ENCODE data around the gene ARMH2. TPM values are rescaled to one million over a fixed set of nuclear protein-coding genes. Genes with fewer than 3 reads are reported as not detected.

Gene ARMH2
- total and polyA plus RNA-seq, 9 of the 15 experiments (the other 6 are each of a cell fraction or from before 2014, with no cell fraction given) = not detected

DNA sequence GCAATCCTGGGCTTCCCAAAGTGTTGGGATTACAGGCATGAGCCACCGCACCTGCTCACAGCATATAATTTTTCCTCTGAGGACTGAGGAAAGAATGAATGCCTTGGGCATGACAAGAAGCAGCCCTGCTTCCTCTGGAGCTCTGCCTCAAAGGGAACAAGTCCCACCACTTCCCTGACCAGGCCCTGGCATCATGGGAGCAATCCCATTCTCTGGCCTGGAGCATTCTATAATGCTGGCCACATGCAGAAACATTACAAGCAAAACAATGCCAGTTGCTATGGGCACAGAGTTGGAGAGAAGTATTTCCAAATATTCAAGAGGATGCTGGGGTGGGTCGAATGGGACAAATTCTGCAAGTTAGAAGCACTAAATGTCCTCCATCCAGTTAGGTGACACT lies 41.5 kb upstream of the ARMH2 start:
- Histone ChIP-seq H4K20me1 (replicated peaks; ENCODE audit: control insufficient read depth, insufficient read depth, low read length) (no peaks in the 10 kb centered on the region), H3K27ac (ENCODE audit: extremely low read depth, low read depth, low read length) (no peak overlapping the region), H3K9ac (ENCODE audit: insufficient read depth in 1 of 2, low read depth in 2 of 2, low read length in 2 of 2) (no peak overlapping the region), H3K9me3 (replicated peaks; ENCODE audit: control insufficient read depth, insufficient read depth, low read depth, low read length) (no peaks in the 10 kb centered on the region), H3K36me3 (ENCODE audit: control insufficient read depth, insufficient read depth, low read length) (no peaks in the 10 kb centered on the region), H3K27me3 (ENCODE audit: control insufficient read depth in 2 of 2, insufficient read depth in 2 of 2, low read length in 2 of 2) (peaks cover 15 to 32% of the 10 kb centered on the region in 2 experiments; a peak in 4 of 5 replicates), H2AFZ (ENCODE audit: low read depth, low read length) (no peak overlapping the region), H3K4me2 (ENCODE audit: insufficient read depth, low read length) (no peak overlapping the region), H3K79me2 (ENCODE audit: control insufficient read depth, insufficient read depth, low read length) (no peaks in the 10 kb centered on the region), H3K9me1 (ENCODE audit: control insufficient read depth, insufficient read depth, low read length) (no peaks in the 10 kb centered on the region), H3K4me1 (replicated peaks in 1 of 2; ENCODE audit: control insufficient read depth in 2 of 2, insufficient read depth in 2 of 2, low read length in 2 of 2) (no peaks in the 10 kb centered on the region), H3K4me3 (no peak overlapping the region)
- TF ChIP-seq TRIM24 (IDR thresholded peaks at IDR 0.05) (no peak), MBD2 (IDR thresholded peaks at IDR 0.05; ENCODE audit: borderline replicate concordance, low read depth) (no peak), FOXJ2 (tag; IDR thresholded peaks at IDR 0.05) (no peak), DACH1 (IDR thresholded peaks at IDR 0.05; ENCODE audit: partially characterized antibody) (no peak), YY1 (IDR thresholded peaks at IDR 0.05; ENCODE audit: borderline replicate concordance in 1 of 3, control insufficient read depth in 1 of 3, extremely low read depth in 1 of 3, insufficient read depth in 3 of 3, insufficient read length in 1 of 3, insufficient replicate concordance in 2 of 3, low read depth in 1 of 3, low read length in 2 of 3) (no peak), BMI1 (IDR thresholded peaks at IDR 0.05; ENCODE audit: low read length) (no peak), EZH2 (IDR thresholded peaks at IDR 0.05; ENCODE audit: borderline replicate concordance, low read depth, low read length) (no peak)
- TF ChIP-seq, protein P1, sequence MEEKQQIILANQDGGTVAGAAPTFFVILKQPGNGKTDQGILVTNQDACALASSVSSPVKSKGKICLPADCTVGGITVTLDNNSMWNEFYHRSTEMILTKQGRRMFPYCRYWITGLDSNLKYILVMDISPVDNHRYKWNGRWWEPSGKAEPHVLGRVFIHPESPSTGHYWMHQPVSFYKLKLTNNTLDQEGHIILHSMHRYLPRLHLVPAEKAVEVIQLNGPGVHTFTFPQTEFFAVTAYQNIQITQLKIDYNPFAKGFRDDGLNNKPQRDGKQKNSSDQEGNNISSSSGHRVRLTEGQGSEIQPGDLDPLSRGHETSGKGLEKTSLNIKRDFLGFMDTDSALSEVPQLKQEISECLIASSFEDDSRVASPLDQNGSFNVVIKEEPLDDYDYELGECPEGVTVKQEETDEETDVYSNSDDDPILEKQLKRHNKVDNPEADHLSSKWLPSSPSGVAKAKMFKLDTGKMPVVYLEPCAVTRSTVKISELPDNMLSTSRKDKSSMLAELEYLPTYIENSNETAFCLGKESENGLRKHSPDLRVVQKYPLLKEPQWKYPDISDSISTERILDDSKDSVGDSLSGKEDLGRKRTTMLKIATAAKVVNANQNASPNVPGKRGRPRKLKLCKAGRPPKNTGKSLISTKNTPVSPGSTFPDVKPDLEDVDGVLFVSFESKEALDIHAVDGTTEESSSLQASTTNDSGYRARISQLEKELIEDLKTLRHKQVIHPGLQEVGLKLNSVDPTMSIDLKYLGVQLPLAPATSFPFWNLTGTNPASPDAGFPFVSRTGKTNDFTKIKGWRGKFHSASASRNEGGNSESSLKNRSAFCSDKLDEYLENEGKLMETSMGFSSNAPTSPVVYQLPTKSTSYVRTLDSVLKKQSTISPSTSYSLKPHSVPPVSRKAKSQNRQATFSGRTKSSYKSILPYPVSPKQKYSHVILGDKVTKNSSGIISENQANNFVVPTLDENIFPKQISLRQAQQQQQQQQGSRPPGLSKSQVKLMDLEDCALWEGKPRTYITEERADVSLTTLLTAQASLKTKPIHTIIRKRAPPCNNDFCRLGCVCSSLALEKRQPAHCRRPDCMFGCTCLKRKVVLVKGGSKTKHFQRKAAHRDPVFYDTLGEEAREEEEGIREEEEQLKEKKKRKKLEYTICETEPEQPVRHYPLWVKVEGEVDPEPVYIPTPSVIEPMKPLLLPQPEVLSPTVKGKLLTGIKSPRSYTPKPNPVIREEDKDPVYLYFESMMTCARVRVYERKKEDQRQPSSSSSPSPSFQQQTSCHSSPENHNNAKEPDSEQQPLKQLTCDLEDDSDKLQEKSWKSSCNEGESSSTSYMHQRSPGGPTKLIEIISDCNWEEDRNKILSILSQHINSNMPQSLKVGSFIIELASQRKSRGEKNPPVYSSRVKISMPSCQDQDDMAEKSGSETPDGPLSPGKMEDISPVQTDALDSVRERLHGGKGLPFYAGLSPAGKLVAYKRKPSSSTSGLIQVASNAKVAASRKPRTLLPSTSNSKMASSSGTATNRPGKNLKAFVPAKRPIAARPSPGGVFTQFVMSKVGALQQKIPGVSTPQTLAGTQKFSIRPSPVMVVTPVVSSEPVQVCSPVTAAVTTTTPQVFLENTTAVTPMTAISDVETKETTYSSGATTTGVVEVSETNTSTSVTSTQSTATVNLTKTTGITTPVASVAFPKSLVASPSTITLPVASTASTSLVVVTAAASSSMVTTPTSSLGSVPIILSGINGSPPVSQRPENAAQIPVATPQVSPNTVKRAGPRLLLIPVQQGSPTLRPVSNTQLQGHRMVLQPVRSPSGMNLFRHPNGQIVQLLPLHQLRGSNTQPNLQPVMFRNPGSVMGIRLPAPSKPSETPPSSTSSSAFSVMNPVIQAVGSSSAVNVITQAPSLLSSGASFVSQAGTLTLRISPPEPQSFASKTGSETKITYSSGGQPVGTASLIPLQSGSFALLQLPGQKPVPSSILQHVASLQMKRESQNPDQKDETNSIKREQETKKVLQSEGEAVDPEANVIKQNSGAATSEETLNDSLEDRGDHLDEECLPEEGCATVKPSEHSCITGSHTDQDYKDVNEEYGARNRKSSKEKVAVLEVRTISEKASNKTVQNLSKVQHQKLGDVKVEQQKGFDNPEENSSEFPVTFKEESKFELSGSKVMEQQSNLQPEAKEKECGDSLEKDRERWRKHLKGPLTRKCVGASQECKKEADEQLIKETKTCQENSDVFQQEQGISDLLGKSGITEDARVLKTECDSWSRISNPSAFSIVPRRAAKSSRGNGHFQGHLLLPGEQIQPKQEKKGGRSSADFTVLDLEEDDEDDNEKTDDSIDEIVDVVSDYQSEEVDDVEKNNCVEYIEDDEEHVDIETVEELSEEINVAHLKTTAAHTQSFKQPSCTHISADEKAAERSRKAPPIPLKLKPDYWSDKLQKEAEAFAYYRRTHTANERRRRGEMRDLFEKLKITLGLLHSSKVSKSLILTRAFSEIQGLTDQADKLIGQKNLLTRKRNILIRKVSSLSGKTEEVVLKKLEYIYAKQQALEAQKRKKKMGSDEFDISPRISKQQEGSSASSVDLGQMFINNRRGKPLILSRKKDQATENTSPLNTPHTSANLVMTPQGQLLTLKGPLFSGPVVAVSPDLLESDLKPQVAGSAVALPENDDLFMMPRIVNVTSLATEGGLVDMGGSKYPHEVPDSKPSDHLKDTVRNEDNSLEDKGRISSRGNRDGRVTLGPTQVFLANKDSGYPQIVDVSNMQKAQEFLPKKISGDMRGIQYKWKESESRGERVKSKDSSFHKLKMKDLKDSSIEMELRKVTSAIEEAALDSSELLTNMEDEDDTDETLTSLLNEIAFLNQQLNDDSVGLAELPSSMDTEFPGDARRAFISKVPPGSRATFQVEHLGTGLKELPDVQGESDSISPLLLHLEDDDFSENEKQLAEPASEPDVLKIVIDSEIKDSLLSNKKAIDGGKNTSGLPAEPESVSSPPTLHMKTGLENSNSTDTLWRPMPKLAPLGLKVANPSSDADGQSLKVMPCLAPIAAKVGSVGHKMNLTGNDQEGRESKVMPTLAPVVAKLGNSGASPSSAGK (IDR thresholded peaks at IDR 0.05) = no peak
- TF ChIP-seq, protein P2, sequence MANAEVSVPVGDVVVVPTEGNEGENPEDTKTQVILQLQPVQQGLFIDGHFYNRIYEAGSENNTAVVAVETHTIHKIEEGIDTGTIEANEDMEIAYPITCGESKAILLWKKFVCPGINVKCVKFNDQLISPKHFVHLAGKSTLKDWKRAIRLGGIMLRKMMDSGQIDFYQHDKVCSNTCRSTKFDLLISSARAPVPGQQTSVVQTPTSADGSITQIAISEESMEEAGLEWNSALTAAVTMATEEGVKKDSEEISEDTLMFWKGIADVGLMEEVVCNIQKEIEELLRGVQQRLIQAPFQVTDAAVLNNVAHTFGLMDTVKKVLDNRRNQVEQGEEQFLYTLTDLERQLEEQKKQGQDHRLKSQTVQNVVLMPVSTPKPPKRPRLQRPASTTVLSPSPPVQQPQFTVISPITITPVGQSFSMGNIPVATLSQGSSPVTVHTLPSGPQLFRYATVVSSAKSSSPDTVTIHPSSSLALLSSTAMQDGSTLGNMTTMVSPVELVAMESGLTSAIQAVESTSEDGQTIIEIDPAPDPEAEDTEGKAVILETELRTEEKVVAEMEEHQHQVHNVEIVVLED (CRISPR knock-in tag; IDR thresholded peaks at IDR 0.05) = no peak
- BruUV-seq (replicated peaks) = no TSS peak
- FAIRE-seq = no peak
- CTCF ChIA-PET (ENCODE audit: low intra/inter-chr PET ratio) = interaction anchor here (0.6 kb wide), 1 partner anchor 45 kb away, joined by 3 read pairs; no protein-coding TSS in a partner anchor
- intact Hi-C loops (cut with micrococcal nuclease) = no loop called here
- 0% methylated on average over 2 of the region's 2 CpGs for WGBS (ENCODE audit: insufficient coverage, low coverage, missing lambda C conversion rate)
- DNase-seq (ENCODE audit: extremely low read depth in 1 of 4, low spot score in 3 of 4) = no peak
- POLR2A ChIA-PET = no interaction called here
- ATAC-seq = no peak
- in situ Hi-C loops (cut with MboI) = no loop called here

Measured in K562 (cell line).